Dermis microvascular lymphatic vessel endothelial cell (primary cell): Measurements from ENCODE around the gene TBX4. TPM values are rescaled to one million over a fixed set of nuclear protein-coding genes. Genes with fewer than 3 reads are reported as not detected.

Experiments
- DNase-seq, 2 donors: peaks; one replicate each; pipeline versions ENCODE4 v3.0.0 to v3.0.0-alpha.2; 2010; ENCODE audit warnings: low read depth in 2 of 2
- total RNA-seq: library from RNA; depleted of rRNA; stranded (reverse); fragments of >200 nt; gene quantifications from 2 replicates; pipeline ENCODE4 v1.2.1, GENCODE V29; 2014

TBX4 gene
- total RNA-seq, 1 donor from 2014 or later, result not detected

DNA sequence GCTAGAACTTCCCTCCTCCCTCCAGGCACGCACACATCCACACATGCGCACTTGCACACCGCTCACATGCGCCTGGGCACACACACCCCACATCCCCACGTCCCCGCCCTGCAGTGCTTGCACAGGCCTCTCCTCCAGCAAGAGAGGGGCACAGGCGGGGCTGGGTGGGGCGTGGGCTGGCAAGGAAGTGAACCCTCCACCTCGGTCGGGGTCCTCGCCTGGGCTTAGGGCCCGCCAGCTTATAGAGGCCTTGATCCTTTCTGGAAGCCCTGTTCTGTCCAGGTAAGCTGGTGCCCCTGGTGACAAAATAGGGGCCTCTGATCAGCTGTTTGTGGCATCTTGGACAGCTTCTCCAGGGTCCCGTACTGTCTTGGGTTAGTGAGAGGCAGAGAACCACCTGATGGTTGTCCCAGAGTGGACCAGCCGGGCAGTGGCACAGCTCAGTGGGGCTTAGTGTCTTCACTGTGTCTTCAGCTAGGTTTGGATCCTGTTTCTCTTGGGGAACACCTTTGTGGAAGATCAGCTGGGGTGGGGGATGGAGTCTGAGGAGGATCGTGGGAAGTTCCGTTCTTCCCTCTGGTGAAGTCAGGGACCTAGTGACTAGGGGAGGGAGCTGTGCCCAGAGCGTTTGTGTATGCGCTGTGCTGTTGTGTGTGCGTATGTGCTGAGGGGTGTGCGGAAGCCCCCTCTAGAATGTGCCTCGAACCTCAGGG, 12.1 kb downstream of the TBX4 start:
- no peak for DNase-seq

DNA sequence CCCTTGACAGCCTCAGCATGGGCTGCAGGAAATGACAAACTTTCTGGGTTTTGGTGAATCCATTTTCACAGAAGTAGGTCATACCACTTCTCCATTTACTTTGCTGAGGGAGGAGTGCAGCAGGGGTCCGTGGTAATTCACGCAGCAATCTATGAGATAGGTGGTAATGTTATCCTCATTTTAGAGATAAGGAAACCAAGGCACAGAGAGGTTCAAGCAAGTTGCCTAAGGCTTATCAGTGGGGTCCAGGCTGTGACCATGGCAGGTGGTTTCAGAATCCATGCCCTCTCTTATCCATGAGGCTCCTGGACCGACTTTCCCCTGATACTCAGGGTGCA, 12.6 kb downstream of the TBX4 start:
- DNase-seq, result no peak

DNA sequence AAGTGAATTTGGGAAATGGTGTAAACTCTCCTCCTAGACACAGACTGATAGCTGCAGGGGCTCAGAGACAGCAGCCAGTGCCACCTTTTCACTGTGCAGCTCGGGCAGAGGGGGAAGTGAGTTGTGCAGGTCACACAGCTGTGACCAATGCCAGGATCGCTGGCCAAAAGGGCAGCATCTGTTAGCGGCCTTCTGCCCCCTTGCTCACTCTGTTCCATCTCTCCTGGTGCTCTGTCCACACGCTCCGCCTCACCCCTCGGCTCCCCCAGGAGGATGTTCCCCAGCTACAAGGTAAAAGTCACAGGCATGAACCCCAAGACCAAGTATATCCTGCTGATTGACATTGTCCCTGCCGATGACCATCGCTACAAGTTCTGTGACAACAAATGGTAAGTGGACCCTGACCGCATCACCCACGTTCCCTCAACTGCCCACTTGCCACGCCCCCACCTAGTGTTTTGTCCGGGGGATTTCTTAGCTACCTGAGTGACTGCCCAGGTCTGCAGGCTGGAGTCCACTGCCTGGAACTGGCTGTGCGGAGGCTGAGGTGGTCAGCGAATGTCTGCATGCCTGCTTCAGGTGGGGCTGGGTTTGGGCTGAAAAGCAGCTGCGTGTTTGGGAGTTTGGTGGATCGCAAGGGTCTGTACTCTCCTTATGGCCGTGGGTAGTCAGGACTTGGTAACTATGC, 13.5 kb downstream of the TBX4 start:
- DNase-seq, result no peak

DNA sequence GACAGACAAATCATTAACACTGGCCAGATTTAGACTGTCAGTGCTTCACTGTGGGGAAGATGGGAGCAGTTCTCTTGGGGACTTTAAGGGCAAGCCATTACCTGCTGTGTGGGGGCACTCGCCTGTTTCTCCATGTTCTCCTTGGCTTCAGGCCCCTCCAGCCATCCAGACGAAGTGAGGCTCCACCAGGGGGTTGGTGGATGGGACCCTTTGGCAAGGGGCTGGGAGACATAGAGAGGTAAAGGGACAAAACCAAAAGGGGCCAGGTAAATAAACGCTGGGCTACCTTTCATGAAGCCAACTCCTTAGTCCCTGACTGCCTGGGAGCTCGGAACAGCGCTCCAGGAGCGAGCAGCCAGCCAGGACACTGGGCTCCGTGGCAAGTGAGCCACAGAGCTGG, 14.0 kb downstream of the TBX4 start:
- DNase-seq, result no peak

DNA sequence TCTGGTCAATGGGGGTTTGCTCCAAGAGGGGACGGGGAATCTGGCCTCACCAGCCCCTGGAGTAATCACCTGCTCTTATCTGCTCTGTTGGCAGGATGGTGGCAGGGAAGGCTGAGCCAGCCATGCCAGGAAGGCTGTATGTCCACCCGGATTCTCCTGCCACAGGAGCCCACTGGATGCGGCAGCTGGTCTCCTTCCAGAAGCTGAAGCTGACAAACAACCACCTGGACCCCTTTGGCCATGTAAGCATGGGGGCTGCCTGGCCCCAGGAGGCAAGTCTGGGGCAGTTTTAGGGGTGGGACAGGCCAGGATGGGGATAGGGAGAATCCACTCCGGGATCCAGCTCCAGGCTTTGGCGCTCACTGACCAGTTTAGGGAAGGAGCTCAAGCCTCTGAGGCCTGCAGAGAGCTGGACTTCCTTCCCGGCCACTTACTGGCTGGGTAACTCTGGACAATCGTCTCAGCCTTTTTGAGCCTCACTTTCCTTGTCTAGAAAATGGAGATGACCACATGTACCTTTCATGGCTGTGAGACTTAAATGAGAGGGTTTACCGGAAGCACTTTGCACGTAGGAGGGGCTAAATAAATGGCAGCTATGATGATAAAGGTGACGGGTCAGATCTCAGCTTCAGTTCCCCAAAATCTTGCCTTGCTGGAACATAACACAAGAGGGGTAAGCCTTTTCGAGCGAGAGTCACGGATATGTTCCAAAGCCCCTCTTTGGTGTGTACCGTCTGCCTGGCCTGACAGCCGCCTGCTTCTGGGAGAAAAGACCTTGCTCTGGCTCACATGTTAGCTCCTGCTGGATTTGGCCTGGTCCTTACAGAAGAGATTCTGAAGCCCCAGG, 15.4 kb downstream of the TBX4 start:
- DNase-seq, result peak in 1 of 2 donors; percentile 7

DNA sequence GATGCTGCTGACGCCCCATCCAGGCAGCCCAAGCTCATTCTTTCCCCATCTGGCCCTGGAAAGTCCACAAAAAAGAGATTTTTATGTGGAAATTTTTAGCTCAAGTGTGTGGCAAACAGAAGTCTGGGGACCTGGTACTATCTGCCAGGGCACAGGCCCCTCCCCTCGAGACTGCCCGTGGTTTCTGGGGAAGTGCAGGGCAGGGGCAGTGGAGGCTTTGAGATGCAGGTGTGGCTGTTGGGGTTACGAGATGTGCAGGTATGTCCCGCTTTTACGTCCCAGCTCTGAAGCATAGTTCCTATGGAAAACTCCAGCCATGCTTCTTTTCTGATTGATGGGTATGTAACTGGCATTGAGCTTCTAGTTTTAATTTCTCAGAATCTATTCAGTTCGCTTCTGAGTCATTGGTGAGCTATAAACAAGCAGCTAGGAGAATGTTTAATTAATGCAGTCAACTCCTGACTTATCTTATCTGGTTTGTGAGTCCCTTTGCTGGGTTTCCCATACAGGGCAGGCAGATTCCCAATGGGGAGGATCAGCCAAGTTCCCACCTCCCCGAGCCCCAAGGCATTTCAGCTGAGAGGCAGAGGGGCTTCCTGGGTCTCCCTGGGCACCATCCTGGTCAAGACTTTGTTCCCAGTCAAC, 16.2 kb downstream of the TBX4 start:
- DNase-seq, result no peak

DNA sequence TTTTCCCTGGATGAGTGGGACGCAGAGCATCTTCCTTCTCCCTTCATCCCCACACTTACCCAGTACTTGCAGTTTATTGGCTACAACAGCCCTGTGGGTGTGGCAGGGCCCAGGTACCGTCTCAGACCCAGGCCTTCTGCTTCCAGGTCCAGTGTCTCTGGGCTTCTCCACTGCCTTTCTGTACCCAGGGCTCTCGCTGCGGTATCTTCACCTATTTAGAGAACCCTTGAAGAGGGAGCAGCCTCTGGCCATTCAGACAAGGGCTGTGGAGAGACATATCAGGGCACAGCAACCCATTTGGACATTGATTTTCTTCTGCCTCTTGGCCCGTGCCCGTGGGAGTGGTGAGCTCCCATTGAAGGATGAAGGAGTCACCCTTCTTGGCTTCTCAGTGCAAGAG, 17.3 kb downstream of the TBX4 start:
- DNase-seq, result no peak

DNA sequence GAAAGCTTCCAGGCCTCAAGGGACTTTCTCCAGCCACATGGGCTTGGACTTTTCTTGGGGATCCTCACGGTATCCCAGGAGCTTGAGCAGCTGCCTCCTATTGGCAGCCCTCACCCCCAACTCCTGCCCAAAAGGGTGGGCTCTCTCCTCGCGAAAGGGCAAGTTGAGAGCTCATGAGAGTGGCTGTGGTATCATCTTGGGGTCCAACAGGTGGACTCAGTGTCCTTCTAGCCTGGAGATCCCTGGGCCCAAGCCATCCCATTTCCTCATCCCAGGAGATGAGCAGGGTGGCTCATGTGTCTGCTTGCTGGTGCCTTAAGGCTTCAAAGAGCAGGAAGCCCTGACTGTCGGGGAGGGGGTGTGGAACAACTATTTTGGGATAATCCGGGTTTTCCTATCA, 17.7 kb downstream of the TBX4 start:
- no peak for DNase-seq

DNA sequence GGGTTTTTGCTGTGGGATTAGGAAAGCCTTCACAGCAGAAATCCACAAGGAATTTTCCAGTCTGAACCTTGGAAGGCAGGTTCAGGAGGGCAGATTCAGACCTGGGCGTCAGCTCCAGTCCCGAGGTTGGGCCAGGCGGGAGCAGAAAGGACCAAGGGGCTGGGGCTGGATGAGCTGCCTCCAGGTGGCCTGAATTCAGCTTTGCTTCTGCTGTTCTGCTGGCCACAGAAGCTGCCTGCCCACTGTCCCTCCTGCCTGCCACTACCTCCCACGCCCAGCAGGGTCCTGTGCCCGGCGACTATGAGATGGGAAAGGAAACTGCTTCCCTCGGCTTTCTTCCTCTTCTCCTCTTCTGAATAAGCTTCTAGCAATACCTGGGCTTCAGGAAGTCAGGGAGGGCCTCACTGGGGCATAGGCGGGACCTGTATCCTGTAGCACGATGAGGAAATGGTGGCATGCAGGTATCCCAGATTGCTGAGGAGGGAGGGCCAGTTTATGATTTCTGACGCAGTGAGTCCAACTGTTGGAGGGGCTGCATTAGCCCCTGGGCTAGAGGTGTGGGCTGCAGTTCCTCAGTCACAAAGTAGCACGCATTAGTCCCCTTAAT, 18.4 kb downstream of the TBX4 start:
- no peak for DNase-seq

DNA sequence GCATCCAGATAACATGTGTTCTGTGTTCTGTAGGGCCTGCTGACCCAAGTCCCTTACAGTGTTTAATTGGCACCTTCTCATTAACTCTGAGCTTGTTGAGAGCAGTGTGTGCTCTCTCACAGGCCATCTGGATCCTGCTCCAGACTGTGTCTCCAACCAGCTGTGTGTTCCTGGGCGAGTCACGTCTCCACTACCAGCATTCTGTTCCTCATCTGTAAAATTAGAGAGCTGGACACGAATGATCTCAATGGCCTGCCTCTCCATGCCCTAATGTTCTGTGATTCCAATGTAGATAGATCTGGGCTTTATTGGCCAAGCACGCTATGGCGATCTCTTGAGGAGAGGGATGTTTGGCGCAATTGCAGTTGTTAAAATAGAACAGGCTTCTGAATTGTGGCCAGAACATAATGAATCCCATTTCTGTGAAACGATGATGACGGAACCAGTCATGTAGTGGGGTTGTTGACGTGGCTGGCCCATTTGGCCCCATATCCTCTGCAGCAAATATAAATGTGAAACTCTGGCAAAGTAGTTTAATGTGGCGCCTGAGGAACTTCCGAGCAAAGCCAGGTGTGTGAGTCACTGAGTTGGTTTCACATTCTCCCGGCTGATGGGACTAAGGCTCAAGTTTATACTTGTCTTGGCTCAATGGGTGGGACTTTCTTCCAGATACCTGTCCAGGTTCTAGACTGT, 22.2 kb downstream of the TBX4 start:
- DNase-seq, result no peak

DNA sequence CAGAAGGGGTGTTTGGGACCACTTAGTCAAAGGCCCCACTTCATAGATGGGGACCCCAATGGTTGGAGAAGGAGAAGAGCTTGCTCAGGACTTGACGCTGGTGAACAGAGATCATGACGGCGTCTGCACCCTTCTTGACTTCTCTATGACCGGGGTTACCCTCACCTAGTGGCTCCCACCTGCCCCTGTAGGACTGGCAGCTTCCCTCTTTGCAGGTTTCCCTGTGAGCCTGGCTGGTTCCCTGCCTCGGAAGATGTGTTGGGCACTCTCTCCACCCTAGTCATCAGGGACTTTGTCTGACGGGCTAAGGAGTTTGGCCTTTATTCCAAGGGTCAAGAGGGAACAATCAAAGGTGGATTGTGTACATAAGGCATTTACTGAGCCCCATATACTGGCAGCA, 22.7 kb downstream of the TBX4 start:
- DNase-seq, result no peak

DNA sequence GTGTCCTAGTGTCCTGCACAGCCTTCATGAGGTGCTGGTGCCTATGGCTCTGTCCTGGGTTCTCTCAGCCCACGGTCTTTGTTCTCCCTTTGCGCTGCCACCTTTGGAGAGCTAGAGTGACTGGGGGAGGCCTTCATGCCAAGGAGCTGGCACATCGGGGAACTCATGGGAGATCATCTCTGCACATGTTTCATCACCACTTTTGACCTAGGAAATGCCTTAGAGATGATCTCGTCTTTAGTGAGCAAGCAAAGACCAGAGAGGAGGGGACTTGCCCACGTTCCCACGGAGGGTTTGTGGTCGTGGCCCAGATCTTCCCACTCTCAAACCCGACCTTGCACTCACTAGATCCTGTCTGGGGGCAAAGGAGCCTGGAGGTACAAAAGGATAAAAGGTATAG, 23.5 kb downstream of the TBX4 start:
- no peak for DNase-seq

DNA sequence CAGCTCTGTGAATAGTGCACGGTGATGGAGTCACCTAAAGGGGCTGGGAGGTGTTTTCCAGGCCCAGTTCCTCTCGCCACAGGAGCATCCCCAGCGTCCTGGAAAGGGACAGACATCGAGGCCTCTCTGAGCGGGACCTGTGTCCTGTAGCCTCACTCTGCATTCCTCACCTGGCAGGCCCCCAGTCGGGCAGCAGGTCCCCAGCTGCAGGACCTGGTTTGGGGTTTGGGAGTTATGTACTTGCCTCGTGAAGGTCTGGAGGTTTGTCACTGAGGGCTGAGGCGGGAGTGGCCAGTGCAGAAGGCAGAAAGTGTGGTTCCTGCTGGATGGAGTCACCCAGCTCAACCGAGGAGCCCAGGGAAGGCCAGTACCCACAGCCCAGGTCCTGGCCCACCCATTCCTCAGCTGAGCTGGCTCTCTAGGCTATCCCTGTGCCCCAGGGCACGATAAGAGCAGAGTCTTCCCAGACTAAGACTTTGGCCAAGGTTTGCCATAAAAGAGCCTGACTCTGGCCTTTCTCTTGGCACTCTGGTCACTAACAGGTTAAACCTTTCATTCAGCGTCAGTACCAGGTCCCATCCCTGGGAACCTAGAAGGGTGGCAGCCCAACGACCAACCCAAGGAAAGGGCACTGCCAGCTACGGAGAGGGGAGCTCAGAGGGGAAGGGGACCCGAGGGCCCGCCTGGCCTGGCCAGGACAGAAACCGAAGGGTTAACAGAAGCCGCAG, 24.4 kb downstream of the TBX4 start:
- DNase-seq, result no peak

DNA sequence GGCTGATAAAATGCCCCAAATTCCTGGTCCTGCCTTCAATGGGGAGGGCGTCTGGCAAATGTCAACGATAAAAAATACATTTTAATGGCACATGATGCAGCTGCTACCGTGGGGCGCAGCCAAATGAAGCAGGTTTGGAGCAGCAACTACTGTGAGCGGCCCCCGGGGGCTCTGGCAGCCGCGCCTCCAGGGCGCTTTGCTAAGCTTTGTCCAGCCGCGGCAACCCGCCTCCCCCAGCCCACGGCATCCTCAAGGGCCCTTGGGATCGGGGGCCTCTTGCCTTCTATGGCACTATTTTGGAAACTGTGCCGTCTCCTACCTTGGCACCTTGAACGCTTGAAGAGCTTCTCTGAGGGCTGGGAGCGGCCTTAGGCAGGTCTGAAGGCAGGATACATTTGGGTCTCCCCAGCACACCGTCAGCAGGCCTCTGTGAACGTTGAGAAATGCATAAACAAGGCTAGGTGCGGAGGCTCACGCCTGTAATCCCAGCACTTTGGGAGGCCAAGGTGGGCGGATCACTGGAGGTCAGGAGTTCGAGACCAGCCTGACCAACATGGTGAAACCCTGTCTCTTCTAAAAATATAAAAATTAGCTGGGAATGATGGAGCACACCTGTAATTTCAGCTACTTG, 25.1 kb downstream of the TBX4 start:
- no peak for DNase-seq

DNA sequence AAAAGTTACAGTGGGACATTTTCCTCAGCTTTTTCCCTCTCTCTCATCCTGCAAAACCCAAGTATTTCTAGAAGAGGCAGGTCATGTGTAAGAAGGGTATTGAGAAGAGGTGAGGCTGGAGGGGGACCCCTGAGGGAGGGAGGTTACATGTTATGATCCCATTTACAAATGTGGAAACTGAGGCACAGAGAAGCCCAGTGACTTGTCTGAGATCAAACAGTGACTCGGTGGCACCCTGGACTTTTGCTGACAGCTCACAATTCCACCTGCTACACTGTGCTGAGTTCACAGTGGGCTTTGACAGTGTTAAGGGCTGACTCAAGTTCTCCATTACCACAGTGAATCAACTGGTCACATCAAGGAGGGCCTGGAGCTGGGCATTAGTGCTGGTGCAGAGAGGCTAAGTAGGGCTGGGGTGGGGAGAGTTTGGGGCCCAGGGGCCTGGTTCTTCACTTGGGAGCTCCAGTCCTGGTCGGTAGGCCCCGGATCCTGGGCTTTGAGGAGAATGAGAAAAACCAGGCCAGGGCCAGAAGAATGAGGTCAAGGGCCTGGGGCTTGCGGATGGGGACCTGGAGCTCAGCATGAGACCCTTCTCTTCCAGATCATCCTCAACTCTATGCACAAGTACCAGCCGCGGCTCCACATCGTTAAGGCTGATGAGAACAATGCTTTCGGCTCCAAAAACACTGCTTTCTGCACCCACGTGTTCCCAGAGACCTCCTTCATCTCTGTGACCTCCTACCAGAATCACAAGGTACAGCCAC, 26.0 kb downstream of the TBX4 start:
- no peak for DNase-seq

DNA sequence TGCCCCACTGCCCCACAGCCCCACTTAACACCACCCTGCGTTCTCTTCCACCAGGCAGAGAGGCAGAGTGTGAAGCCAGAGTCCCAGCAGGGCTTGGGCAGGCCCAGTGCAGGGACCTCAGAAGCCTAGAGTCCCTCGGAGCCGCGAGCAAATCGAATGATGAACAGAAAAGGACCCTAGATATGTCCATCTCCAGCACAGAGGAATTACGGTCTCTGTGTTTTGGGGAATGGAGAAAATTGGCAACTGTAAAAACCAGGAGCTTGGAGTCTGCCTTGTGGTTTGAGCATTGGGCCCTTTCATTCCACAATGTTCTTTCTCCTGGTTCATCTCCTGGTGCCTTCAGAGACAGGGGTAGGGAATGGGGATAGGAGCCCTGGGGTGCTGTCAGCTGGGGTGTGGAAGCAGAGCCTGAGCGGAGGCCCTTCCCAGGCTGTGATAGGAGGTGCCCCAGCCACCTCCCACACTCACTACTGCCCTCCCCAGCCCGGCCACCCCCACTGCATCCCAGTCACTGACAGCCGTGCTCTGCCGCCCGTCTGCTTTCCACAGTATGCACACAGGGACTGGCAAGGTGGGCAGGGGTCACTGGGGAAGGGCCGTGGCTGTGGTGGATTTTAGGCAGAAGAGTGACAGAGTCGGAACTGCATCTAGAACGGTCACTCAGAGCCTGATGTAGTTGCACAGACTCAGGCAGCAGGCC, 26.7 kb downstream of the TBX4 start:
- DNase-seq, result no peak

DNA sequence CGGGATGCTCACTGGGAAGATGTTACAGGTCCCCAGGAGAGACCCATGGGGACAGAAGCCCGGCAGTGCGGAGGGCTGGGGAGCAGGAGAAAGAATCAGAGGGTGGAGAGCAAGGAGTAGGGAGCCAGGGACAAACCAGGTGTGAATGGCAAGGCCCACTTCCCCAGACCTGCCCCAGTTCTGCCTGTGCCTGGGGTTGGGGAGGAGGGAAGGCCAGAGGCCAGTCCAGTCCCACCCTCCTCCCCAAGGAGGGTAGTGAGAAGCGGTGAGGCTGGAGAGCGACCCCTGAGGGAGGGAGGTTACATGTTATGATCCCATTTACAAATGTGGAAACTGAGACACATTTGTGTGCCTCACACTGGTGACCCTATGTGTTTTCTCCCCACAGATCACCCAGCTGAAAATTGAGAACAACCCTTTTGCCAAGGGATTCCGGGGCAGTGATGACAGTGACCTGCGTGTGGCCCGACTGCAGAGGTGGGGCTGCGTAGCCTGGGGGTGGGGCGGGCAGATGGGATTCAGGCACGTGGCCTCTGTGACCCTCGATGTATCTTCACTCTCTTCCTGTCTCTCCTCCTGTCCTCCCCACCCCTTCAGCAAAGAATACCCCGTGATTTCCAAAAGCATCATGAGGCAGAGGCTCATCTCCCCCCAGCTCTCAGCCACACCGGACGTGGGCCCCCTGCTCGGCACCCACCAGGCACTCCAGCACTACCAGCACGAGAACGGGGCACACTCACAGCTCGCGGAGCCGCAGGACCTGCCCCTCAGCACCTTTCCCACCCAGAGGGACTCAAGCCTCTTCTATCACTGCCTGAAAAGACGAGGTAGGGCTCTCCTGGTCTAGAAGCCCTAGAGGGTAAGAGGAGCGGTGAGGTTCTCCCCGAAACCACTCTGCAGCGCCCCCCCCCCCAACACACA, 27.5 kb downstream of the TBX4 start:
- DNase-seq, result no peak
